ENCODE results near the gene PRDM16.

PRDM16 gene

DNA sequence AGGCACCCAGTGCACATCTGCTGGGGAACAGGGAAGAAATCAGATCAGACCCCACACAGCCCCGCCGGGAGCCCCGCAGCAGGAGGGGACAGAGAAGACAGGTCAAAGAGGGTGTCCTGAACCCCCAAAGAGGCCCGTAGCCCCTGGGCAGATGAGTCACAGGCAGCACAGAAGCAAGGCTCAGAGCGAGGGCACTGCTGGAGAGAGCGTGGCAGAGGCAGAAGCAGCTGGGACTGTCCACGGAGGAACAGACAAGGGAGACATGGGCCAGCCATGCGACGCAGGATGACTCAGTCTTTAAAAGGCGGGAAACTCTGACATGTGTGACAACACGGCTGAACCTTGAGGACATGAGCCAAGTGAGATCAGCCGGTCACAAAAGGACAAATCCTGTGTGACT is 14.5 kb upstream of the PRDM16 start:
- DNase-seq: no peak

DNA sequence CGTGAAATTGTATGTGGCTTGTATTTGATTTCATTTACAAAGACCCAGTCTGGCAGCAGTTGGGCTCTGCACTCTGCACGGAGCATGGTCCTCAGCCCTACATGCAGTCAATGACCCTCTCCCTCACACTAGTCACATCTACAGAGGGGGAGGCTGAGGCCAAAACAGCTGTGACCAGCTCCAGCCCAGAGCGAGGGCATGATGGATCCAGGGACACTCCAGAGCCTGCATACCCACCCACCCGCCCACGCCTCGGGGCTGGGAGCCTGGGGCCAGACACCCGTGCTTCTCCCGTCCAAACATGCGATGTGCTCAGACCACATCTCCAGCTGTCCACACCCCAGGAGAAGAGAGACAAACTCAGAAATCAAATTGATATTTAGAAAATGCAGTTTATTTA is 14.0 kb upstream of the PRDM16 start:
- DNase-seq: no peak

DNA sequence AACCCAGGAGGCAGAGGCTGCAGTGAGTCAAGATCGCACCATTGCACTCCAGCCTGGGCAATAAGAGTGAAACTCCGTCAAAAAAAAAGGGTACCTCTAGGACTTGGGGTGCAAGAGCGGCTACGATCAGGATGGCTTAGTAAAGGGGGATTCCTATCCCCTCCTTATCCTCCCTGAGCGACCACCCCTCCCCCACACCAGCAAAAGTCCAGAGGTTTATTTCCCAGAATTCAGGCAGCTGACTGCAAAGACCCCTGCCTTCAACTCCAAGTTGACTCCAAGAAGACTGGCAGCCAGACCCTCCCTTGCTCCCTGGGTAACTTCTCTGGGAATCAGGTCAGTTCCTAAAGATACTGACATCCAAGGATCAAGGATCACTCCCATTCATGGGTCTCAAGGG is 12.4 kb upstream of the PRDM16 start:
- no peak for DNase-seq

DNA sequence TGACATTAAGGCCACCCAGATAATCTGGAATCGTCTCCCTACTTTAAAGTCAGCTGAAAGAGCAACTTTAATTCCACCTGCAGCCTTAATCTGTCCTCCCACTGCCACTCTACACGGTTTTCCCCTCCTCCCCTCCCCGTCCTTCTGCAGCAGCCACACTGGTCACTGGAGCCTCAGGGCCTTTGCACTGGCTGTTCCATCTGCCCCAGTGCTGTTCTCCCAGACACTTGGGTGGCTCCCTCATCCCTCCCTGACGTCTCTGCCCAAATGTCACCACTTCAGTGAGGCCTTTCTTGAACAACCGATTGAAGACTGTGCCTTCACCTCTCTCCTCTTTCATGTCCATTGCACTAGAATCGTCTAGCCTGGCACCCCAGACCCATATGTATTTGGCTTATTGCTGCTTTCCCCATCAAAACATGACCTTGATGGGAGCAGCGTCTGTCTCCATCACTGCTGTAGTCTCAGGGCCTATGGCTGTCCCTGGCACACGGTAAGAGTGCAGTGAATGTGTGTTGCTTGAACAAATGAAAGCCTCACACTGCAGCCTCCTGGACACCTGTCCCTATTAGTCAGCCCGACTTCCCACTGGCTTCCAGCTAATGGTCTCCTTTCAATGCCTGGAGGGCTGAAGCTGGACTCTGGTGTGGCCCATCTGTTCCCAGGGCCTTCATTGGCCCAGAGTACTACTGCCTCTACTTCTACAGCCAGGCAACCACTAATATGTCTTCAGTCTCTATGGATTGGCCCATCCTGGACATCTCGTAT is 10.6 kb upstream of the PRDM16 start:
- DNase-seq: no peak

DNA sequence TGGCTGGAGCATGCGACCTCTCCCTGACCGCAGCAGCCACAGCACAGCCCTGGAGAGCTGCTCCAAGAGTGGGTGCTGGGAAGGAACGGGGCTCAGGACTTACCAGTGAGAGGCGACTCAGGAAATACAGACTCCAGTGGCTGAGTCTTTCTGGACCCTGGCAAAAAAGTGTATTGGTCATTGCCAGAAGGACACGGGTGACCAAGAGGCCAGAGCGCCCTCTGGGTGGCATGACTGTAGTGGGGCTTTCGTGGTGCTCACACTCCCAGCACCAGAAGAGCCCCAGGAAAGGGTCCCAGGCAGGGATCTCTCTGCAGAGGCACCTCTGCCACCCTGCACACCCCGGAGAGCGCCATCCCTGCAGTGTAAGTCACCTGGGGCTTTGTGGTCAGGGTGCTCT is 8.9 kb upstream of the PRDM16 start:
- no peak for DNase-seq

DNA sequence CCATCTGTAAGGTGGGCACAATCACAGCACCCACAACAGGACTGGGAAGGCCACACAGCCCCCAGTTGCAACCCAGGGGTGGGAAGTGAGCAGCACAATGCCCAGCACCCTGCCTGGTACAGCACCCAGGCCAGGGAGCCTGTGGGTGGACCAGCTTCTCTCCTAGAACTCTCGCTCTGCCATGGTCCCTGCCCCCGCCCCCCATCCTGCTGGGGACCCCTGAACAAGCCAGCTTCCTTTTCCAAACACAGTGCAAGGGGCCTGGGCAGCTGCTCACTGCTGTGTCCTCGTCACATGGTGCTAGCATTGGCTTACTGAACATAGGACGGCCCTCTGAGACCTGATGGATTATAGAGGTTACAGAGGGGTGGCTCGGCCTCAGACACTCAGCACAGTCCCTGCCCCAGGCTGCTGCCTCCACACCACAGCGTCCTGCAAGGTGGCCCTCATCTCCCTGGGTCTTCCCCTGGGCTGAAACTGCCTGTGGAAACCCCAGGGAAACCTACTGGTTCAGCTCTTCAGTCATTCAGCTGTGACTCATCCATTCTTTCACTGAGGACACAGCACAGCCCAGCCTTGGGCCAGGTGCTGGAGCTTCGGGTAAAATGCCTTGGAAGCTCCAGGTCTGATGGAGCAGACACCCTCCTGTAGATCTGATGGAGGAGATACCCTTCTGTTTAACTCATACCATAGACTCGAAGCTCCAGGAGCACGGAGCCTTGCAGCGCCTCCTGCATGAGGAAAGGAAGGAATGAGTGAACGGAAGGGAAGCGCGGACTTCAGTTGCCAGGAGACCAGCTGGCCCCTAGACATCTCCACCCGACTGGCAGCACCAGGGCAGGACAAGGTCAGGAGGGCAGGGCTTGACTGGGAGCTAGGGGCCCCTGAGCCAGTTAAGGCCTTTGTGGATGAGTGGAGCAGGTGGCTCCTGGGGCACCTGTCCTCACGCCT is 8.1 kb upstream of the PRDM16 start:
- DNase-seq: no peak

DNA sequence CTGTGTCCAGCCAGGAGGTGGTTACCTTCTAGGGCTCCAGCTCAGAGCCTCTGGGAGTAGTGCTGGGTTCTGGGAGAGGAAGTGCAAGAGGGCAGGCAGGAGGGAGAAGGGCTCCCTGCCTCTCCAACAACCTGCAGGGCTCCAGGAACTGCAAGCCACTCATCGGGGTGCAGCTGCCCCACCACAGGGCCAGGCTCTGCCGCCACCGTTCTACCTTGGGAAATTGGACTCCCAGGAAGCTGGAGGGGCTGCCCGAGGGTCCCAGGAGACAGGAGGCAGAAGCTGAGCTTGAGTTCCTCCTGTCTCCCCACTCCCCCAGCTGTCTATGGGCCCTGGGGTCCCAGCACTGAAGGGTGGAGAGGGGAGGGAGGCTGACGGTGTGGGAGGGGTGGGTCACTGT is 7.4 kb upstream of the PRDM16 start:
- no peak for DNase-seq

DNA sequence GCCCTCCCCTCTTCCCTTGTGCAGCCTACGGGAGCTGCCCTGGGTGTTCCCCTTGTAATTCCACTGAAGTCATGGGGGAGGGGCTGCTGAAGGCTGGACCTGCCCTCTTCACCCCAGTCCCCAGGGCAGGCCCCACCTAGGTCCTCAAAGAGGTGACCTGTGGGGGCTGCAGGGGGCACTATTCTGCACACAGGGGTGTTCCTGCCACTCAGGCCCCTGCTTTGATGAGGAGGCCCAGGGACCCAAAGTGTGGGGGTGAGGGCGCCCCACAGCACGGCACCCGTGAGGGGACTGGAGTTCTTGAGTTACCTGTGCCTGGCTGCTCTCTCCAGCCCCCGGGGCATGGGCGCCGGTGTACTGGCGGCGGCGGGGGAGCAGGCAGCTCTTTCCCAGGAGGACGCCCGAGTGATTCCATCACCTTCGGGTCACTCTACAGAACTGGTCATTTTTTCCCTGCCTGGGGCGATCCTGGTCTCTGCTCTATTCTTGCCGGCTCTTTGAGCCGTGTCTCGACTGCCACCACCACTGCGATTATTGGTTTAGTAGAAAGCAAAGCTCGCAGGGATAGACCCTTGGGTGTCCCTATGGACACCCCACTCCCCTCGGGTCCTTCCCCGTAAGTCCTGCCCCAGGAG is 6.9 kb upstream of the PRDM16 start:
- DNase-seq: no peak

DNA sequence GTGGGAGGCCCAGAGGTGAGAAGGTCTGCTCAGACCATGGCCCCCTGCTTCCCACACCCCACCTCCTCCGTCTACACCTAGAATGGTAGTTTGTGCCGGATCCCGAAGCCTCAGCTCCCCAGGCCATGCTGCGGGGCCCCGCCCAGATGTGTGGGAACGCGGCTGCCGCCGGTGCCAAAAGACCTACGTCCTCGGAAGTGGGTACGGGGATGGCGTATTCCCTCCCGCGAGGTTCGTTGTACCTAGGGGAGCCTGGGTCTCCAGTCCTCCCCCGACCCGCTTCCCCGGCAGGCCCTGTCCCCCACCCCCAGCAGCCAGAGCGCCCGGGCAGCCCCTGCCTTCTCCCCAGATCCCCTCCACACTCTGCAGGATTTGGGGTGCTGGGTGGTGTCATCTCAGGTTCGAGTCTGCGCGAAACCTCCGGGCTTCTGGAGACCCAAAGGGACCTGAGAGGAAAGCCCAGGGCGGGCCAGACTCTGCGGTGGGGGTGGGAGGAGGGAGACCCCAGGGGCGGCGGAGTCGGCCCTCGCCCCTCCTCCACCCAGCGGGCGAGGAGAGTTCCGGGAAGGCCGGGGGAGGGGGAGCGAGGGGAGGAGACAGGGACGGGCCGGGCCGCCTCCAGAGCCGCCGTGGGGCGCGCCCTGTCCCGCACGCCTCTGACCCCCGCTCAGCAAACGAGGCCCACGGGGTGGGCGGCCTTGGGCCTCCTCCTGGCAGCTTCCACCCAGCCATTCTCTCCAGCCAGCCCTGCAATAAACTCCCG is 6.2 kb upstream of the PRDM16 start:
- no peak for DNase-seq

DNA sequence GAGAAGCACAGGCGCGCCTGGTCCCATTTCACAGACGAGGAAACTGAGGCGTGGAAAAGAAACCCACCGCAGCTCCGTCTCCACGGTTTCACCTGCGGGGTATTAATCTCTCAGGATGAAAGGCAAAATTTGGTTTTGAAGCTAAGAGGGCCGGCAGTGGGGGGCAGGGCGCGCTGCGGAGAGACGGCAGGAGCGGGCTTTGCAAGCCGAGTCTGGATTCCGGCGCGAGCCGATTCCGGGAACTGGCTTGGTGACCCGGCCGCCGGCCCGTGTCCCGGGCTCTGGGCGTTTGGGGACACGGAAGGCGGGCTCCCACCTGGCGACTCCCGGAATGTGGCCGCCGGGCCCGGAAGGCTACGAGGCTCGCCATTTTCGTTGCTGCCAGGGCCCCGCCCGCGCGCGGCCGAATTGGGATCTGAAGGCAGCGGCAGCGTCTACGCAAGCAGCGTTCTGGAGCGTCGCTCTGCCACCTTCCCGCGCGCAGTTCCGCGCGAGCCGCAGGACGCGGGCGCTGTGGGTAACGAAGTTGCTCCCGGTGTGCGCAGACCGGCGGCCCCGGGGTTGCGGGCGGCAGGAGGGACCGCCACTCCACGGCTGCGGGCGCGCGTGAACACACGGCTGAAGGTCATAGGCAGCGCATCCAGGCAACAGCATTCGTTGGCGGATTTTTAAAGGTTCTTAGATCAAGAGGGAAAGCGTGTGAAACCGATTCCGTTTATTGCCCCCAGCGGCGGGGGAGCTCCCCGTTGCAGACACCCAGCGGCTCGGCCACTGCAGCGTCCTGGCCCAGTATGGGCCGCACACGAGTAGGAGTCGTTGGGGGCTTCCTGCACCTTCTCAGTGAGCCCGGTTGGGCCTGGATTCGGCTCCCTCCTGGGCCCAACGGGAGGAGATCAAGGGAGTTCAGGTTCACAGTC is 5.4 kb upstream of the PRDM16 start:
- no peak for DNase-seq

DNA sequence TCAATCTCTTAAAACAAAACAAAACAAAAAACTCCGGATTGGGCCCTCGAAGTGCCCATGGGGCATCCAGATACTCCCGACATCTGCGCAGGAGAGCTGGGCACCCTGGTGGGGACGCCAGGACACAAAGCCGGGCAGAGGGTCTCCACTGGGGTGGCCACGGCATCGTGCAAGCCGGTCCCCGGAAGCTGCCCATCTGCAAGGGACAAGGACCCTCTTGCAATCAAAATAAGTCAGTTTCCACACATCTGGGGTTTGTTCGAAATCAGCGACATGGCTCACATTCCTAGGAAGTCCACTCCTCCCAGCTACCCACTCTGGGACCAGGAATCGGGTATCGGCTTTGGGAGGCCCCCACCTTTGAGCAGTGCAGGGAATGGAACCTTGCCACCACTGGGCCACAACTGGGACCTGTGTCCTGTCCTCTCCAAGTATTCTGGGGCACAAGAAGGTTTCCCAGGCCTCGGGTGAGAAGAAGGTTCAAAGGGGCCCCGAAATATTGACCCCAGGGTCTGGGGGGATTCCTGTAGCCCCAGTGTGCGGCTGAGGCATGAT is 4.6 kb upstream of the PRDM16 start:
- no peak for DNase-seq

DNA sequence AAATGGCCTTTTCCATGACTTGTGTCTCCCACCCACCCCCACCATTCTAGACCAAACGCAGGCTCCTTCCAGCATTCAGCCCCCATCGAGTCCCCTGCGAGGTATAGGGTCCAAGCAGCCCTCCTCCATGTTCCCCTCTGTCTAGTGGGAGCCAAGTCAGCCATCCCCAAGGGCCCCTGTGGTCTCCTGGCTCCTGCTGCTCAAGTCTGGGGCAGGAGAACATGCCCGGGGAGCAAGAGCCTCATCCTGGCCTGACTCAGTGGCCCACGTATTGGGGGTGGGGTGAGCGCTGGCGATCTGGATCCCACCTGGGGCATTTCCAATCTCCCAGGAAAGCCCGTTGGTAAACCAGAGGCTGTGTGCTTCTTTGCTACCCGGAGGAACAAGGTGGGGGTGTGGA is 4.1 kb upstream of the PRDM16 start:
- no peak for DNase-seq

DNA sequence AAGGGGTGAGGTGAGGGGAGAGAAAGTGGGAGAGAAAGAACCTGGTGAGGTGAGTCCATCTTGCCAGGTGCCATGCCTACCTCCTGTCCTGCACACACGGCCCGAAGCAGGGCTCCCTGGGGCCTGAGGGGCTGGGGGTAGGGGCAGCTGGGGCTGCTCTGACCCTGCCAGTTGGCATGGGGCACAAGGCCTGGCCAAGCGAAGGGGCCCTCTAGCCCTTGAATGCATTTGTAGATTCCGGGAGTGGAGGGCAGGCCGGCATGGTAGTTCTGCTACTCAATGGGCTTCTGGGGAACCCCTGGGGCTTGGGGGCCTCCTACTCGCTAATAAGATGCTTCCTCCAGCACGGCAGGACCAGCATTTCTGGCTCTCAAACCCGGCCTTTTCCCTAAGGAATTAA is 3.6 kb upstream of the PRDM16 start:
- no peak for DNase-seq

DNA sequence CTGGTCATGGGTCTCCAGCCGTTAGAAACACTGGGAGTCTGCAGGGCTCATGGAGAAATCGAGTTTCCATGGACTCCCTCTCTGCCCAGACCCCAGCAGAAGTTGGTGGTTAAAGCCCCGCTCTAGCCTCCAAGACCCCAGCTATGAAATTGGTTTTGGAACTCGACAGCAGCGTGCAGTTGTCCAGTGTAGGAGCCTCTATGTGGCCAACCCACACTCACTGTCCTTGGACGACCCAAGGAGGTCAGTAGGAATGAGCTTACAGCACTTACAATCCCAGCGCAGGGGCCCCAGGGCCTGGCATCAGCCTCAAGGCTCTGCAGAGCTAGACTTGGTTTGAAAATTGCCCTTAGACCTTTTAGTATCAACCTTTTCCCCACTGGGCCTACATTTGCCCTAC is 3.2 kb upstream of the PRDM16 start:
- no peak for DNase-seq

DNA sequence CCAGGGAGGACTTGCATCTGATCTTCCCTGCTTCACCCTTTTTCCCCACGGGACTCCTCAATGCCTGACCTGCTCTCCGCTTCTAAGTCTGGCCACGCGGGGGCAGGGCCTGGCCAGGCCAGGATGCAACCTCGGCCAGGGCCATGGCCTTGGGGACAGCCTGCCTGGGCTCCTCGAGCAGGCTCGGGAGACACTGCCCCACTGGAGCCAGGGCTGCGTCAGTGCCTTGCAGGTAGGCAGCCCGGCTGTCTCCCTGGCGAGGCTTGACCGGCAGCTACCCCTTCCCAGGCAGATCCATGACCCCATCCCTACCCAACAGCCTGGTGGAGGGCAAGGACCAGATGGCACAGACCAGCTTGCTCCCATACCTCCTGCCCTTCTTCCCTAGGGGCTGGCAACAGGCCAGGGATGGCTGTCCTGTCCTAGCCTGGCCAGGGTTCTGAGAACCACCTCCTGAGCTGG is 2.7 kb upstream of the PRDM16 start:
- no peak for DNase-seq

DNA sequence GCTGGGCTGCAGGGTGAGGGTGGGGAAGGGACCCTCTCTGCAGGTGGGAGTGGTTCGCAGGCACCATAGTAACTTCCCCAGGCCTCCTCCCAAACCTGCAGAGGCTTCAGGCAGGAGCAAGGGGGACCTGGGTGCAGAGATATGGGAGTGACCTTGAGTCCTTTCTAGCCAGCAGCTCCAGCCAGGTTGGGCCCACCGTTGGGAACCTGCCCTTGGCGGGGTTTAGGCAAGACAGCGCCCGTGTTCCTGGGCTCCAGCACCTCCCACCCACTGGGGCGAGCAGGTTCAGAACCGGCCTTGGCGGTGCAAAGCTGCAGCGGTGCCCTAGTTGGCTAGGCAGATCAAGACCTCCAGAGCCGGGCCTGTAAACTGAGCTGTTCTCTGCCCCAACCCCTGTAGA is 2.2 kb upstream of the PRDM16 start:
- DNase-seq: no peak

DNA sequence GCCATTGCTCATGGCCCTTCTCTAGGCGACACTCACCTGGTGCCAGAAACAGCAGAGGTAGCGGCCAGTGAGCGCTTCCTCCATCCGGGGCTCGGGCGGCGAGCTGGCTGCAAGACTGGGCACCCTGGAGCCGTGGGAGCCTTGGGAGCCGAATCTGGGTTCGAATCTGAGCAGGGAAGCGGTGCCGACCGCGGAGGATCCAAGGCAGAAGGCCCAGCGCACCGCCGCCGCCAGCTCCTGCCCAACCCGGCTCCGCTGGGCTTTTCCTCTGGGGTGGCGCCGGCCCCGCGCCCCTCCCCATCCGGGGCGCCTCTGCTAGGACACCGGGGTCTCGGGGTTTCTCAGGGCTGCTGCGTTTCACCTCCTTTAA is 1.7 kb upstream of the PRDM16 start:
- DNase-seq: no peak

DNA sequence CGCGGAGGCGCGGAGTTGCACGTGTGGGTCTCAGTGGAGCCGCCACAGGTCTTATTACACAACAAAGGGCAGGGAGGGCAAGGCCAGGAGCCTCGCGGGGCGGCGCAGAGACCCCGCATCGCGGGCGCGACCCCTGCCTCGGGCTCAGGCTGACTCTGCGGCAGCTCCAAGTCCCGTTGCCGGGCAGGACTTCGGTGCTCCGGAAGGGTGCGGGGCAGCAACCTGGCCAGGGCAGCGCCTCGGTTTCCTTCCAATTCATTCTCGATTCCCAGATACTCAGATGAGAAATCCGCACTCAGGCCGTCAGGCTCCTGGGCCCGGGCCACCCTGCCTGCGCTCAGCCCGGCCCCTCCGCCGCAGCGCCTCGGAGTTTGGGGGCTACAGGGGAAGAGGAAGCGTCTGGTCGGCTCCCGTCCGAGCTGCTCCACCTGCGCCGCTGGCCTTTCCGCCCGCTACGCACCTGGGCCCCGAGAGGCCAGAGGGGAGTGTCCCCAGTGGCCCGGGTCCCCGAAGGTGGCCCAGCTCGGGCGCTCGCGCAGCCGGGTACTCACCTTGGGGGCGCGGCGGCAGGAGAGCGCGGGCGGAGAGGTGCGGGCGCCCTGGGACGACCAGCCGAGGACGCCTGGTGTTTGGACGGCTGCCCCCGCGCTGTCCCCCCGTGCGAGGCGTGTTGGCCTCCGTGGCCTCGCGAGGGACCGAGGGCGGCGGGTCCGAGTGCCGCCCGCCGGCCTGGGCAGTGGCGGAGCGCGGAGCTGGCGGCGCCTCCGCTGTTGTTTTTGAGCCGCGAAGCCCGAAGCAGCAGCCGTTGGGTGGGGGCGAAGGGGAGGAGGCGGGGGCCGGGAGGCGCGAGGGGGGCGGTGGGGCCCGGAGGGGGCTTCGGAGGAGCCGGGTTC is 1.1 kb upstream of the PRDM16 start:
- DNase-seq: no peak

DNA sequence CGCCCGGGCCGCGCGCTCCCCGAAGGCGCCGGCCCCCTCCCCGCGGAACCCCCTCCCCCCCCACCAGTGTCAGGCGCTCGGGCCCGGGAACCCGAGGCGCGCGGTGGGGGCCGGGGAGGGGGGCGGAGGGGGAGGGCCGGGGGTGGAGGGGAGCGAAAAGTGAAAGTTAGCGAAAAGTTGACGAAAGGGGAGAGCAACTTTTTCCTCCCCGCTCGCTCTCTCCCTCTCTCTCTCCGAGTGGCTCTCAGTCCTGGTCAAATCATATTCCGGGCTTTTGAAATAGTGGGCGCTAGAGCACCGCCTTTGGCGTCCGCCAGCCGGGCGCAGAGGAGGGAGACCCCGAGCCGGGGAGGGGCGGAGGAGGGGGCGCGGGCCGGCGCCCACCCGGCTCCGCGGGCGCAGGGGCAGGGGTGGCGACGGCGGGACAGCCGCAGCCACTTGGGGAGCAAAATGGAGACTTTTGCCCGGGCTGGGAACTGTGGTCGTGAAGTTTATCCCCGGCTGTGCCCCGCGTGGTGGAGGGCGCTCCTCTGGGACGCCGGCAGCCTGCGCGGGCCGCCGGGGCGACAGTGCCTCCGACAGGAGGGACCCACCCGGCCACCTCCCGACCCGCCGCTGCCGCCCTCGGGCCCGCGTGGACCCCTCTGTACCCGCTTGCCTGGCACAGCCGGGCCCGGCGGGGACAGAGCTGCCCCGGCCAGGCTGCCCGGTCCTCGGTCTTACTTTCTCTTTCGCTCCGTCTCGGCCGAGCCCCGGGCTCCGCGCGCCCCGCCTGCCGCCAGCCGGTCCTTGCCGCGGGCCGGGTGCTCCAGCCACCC is 697 bp downstream of the PRDM16 start:
- DNase-seq: peak; percentile 73
